Esophagus muscularis mucosa (tissue), 3 donors: ENCODE measurements around the gene RERE.

ENCODE experiments used
- EP300 ChIP-seq: sonication (generic); formaldehyde crosslinking; IDR thresholded peaks from one replicate; pipeline ENCODE4 v1.6.1; 2017; ENCODE audit warnings: antibody characterized with exemption
- TF ChIP-seq, protein P1 (sequence below), 3 experiments: fragments of 200-600 bp in 2 of 3; fragments of 450-650 bp in 1 of 3; sonication (generic) in 2 of 3; IDR thresholded peaks; one replicate each; pipeline ENCODE4 v1.5.1; 2017 to 2019; ENCODE audit warnings: antibody characterized with exemption in 3 of 3, mild to moderate bottlenecking in 2 of 3, moderate library complexity in 1 of 3

DNA sequence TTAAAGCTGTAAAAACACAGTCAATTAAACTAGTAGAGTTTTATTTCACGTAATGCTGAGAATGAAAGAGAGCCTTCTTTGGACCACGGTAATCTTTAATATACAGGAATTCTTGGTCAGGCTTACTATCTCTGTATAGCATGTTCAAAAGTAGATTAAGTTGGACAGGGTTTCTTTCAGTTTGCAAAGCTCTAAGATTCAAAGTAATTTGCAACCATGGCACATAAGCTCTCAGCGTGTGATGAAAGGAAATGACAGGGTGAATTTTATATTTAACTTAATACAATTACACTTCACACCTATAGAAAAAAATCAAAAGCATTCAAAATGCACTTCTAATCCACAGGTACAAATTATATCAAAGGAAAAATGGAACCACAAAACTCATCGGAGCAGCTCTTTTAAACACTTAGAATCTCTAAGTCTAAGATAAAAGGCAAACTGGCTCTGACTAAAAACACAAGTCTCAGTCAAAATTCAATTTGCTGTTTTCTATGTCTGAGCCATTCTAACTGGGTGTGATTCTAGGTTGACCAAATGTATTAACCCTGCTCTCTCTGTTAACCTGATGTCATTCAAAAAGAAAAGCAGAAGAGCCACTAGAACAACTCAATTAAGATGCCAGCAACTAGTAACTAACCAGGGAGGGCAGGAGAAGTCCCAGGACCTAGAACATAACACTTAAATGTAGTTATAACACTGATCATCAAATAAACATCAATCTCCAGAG, 147.7 kb downstream of the RERE start:
- TF ChIP-seq EP300 = no peak
- TF ChIP-seq, protein P1, sequence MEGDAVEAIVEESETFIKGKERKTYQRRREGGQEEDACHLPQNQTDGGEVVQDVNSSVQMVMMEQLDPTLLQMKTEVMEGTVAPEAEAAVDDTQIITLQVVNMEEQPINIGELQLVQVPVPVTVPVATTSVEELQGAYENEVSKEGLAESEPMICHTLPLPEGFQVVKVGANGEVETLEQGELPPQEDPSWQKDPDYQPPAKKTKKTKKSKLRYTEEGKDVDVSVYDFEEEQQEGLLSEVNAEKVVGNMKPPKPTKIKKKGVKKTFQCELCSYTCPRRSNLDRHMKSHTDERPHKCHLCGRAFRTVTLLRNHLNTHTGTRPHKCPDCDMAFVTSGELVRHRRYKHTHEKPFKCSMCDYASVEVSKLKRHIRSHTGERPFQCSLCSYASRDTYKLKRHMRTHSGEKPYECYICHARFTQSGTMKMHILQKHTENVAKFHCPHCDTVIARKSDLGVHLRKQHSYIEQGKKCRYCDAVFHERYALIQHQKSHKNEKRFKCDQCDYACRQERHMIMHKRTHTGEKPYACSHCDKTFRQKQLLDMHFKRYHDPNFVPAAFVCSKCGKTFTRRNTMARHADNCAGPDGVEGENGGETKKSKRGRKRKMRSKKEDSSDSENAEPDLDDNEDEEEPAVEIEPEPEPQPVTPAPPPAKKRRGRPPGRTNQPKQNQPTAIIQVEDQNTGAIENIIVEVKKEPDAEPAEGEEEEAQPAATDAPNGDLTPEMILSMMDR (IDR thresholded peaks at IDR 0.05) = no peak
